Smooth muscle cell (in vitro differentiated cells): ENCODE measurements around the gene NFE2L1. TPM values are rescaled to one million over a fixed set of nuclear protein-coding genes. Genes with fewer than 3 reads are reported as not detected.
"Not testable (repeated sequence)": the region's sequence is repeated elsewhere in the genome, so short reads cannot be mapped to it uniquely, and the experiment has no call there.

ENCODE experiments used
- DNase-seq: peaks from one replicate; lab custom pipeline; 2025; ENCODE audit not compliant: unreplicated experiment; lab: John Stamatoyannopoulos, UW
- H2AFZ ChIP-seq: fragments of 200-600 bp; sonication (generic); 2 replicates; pipeline ENCODE4 v1.6.0; 2016; ENCODE audit warnings: antibody characterized with exemption, low read depth, mild to moderate bottlenecking
- H3F3A ChIP-seq: fragments of 200-600 bp; sonication (generic); 2 replicates; pipeline ENCODE4 v1.6.0; 2017; ENCODE audit warnings: antibody characterized with exemption, low read depth
- H3K27ac ChIP-seq: fragments of 200-600 bp; sonication (generic); 2 replicates; pipeline ENCODE4 v1.5.1; 2016; ENCODE audit warnings: low read depth, mild to moderate bottlenecking
- H3K27me3 ChIP-seq: fragments of 200-600 bp; sonication (generic); 2 replicates; pipeline ENCODE4 v1.6.1; 2016; ENCODE audit warnings: low read depth, mild to moderate bottlenecking
- H3K36me3 ChIP-seq: fragments of 200-600 bp; sonication (generic); 2 replicates; pipeline ENCODE4 v1.5.1; 2016; ENCODE audit warnings: low read depth
- H3K4me1 ChIP-seq: fragments of 200-600 bp; sonication (generic); 2 replicates; pipeline ENCODE4 v1.5.1; 2016; ENCODE audit warnings: low read depth
- H3K4me2 ChIP-seq: fragments of 200-600 bp; sonication (generic); 2 replicates; pipeline ENCODE4 v1.6.0; 2016; ENCODE audit warnings: mild to moderate bottlenecking
- H3K4me3 ChIP-seq: fragments of 200-600 bp; sonication (generic); 2 replicates; pipeline ENCODE4 v1.5.1; 2016; ENCODE audit warnings: mild to moderate bottlenecking
- H3K79me2 ChIP-seq: fragments of 200-600 bp; sonication (generic); 2 replicates; pipeline ENCODE4 v1.6.0; 2016; ENCODE audit warnings: low read depth, mild to moderate bottlenecking
- H3K9ac ChIP-seq: fragments of 200-600 bp; sonication (generic); 2 replicates; pipeline ENCODE4 v1.6.0; 2016; ENCODE audit warnings: low read depth
- H3K9me3 ChIP-seq: fragments of 200-600 bp; sonication (generic); replicated peaks from 2 replicates; pipeline ENCODE4 v1.5.1; 2016; ENCODE audit warnings: low read depth
- H4K20me1 ChIP-seq: fragments of 200-600 bp; sonication (generic); 2 replicates; pipeline ENCODE4 v1.6.0; 2016; ENCODE audit warnings: low read depth
- CTCF ChIP-seq: fragments of 200-600 bp; sonication (generic); IDR thresholded peaks from 2 replicates; pipeline ENCODE4 v1.5.1; 2017; ENCODE audit warnings: borderline replicate concordance, mild to moderate bottlenecking, antibody characterized with exemption; ENCODE audit not compliant: insufficient read depth, poor library complexity, severe bottlenecking
- WGBS: methylation state at CpG from one replicate; pipeline ENCODE4 v1.1.7; 2016; ENCODE audit warnings: low lambda C conversion rate; 5-methylcytosine and 5-hydroxymethylcytosine counted together
- polyA plus RNA-seq: library from polyadenylated mRNA; unstranded; fragments of >200 nt; fragmentation: Nextera tagmentation; extraction: Ambion mirVana; gene quantifications from 2 replicates; pipeline ENCODE4 v1.2.1, GENCODE V29; 2016
- total RNA-seq: library from RNA; depleted of rRNA; stranded (reverse); fragments of >200 nt; gene quantifications from 2 replicates; pipeline ENCODE4 v1.2.3, GENCODE V29; 2014

Gene NFE2L1
- total and polyA plus RNA-seq, 2 experiments from 2014 or later: 61.0 to 103 TPM

DNA sequence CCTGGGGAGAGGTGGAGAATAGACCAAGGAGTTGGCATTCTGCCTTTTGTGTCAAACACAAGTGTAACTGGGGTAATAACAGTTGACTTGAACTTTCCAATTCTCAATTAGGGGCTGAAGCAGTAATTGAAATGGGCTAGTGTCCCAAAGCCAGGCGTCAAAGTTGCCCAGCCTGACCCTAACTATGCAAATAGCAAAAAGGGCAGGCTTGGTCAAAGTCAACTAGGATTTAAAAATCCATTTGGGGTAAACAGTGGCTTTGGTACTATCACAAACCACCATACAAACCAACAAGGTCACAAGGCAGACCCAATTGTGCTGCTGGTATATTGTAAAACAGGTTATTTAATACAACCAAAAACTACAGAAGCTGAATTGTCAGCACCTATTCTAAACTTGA lies 18.0 kb downstream of the NFE2L1 start:
- Histone ChIP-seq H2AFZ (no peak overlapping the region), H3K4me3 (no peak overlapping the region), H3K9ac (no peak overlapping the region), H3F3A (peaks cover 45% of the 10 kb centered on the region), H3K36me3 (peaks cover 6% of the 10 kb centered on the region), H4K20me1 (peaks cover 24% of the 10 kb centered on the region), H3K27me3 (no peaks in the 10 kb centered on the region), H3K79me2 (peaks cover 3% of the 10 kb centered on the region), H3K9me3 (no peaks in the 10 kb centered on the region), H3K4me1 (no peaks in the 10 kb centered on the region), H3K27ac (peak overlapping the region; percentile 9), H3K4me2 (no peak overlapping the region)
- 93% methylated on average over 1 of the region's 1 CpG for WGBS
- no peak for TF ChIP-seq CTCF
- DNase-seq: no peak

GRCh38 chr17:48066656-48067055 lies 18.5 kb downstream of the NFE2L1 start:
- WGBS: 90% methylated on average over 1 of the region's 1 CpG
- no peaks in the 10 kb centered on the region for H3K9me3 ChIP-seq
- H3K36me3 ChIP-seq: peaks cover 6% of the 10 kb centered on the region
- no peak overlapping the region for H3K9ac ChIP-seq
- no peak for DNase-seq
- no peak overlapping the region for H2AFZ ChIP-seq
- H3K4me1 ChIP-seq: no peaks in the 10 kb centered on the region
- peaks cover 41% of the 10 kb centered on the region for H3F3A ChIP-seq
- no peak overlapping the region for H3K4me2 ChIP-seq
- H3K79me2 ChIP-seq: peaks cover 6% of the 10 kb centered on the region
- no peaks in the 10 kb centered on the region for H3K27me3 ChIP-seq
- TF ChIP-seq CTCF: no peak
- H4K20me1 ChIP-seq: peaks cover 20% of the 10 kb centered on the region
- no peak overlapping the region for H3K4me3 ChIP-seq
- H3K27ac ChIP-seq: peak overlapping the region; percentile 9

DNA sequence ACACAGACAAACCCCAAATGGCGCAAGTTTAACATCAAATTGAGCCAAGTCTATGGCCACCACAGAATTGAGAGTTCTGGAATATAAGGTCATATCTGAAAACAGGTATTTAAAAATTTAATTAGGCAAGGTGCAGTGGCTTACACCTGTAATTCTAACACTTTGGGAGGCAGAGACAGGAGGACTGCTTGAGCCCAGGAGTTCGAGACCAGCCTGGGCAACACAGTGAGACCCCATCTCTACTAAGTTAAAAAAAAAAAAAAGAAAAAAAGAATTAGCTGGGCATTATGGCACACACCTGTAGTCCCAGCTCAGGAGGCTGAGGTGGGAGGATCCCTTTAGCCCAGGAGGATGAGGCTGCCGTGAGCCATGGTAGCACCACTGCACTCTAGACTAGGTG lies 19.1 kb downstream of the NFE2L1 start:
- Histone ChIP-seq H3K27ac (no peak overlapping the region), H2AFZ (no peak overlapping the region), H3K4me1 (no peaks in the 10 kb centered on the region), H3K79me2 (peaks cover 6% of the 10 kb centered on the region), H3K36me3 (peaks cover 6% of the 10 kb centered on the region), H3K9ac (no peak overlapping the region), H3K4me3 (no peak overlapping the region), H3K4me2 (no peak overlapping the region), H3K9me3 (no peaks in the 10 kb centered on the region), H4K20me1 (peaks cover 16% of the 10 kb centered on the region), H3F3A (peaks cover 35% of the 10 kb centered on the region), H3K27me3 (no peaks in the 10 kb centered on the region)
- WGBS: 98% methylated on average over 3 of the region's 3 CpGs
- no peak for TF ChIP-seq CTCF
- no peak for DNase-seq

DNA sequence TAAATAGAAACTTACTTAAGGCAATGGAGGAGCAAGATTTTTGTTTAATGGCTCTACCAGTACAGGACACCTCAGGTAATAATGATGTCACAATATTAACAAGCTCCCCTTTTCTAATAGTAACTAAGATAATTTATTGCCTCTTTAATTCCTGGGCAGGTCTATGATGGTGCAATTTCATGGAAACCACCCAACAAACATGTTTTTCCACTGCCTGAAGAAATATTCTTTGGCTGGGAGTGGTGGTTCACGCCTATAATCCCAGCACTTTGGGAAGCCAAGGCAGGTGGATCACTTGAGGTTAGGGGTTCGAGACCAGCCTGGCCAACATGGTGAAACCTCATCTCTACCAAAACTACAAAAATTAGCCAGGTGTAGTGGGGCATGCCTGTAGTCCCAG lies 19.6 kb downstream of the NFE2L1 start:
- H3F3A ChIP-seq: peaks cover 33% of the 10 kb centered on the region
- not testable (repeated sequence) for H3K4me1 ChIP-seq, DNase-seq, H3K36me3 ChIP-seq, H3K4me3 ChIP-seq, H3K9me3 ChIP-seq, H3K79me2 ChIP-seq, H2AFZ ChIP-seq, H3K4me2 ChIP-seq, H3K27me3 ChIP-seq, H3K9ac ChIP-seq
- peaks cover 13% of the 10 kb centered on the region for H4K20me1 ChIP-seq
- H3K27ac ChIP-seq: peak overlapping the region; percentile 7
- WGBS: 90% methylated on average over 2 of the region's 2 CpGs
